Activated CD4-positive, alpha-beta T cell treated with anti-CD3 and anti-CD28 coated beads, Interleukin-2, Interleukin-6, amounts not matched to agents 100 ng/mL and 50 ng/mL, durations not matched to agents 16 hours and 8 hours (primary cell): ENCODE measurements around the gene KRT79.

Source experiments
- DNase-seq: peaks from one replicate; pipeline ENCODE4 v3.0.0-alpha.2; 2020

Gene KRT79

DNA sequence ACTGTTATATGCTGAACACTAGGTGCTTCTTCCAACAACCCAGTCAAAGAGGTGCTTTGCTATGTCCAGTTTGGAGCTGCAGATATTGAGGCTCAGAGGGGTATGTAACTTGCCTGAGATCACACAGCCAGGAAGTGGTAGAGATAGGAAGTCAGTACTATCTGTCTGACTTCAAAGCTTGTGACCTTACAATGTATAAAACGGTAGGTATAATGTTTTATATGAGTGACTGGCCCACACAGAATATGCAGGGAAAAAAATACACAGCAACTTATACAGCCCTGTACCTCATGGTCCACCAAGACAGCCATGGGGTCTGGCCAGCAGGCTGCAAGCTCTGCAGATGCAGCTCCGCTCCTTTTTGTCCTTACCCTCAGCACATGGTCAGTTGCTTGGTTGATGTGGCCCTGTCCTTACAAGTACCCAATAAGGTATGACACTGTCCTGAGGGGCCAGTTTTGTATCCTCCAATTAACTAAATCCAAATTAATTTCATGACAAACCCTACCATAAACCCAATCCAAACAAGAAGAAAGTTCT is 16.3 kb downstream of the KRT79 start:
- DNase-seq: no peak

GRCh38 chr12:52817003-52817698 is 17.0 kb downstream of the KRT79 start:
- DNase-seq: no peak

DNA sequence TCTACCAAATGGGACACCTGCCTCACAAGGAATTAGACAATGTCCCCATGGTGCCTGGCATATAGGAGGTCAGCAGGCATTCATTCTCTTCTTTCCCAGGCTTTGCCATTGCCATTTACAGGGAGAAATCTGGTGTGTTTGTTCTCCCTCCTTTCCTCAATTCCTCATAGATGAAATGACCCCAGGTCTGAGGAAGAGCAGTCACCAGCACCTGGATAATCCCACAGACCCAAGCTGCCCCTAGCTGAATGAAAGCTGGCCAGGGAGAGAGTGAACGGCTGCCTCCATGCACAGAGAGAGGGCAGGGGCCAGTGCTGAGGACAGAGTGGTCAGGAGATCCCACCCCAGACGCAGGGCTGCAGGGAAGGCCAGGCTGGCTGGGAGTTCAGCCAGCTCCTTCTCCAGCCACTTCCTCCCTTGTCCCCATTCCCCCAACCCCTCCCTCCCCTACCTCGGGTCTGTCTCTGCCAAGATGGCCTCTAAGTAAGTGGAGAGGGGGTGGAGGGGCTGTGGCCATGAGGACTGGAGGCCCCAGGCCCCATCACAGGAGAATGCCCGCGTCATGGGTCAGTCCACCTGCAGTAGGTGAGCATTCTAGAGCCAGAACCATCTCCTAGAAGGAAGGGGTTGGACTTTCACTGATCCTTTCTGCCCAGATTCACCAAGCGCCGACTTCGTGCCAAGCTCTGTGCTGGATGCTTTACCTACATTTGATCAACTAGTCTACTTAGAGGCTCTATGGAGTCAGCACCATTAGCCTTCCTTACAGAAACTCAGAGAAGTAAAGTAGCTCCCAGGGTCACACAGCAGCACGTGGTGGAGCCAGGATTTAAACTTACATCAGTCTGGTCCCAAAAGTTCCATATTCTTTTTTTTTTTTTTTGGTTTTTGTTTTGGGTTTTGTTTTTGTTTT is 18.2 kb downstream of the KRT79 start:
- DNase-seq: no peak

- no peak for DNase-seq
Measured at GRCh38 chr12:52815161-52815560, 18.9 kb downstream of the KRT79 start.

GRCh38 chr12:52814710-52815155 is 19.4 kb downstream of the KRT79 start:
- DNase-seq: no peak

DNA sequence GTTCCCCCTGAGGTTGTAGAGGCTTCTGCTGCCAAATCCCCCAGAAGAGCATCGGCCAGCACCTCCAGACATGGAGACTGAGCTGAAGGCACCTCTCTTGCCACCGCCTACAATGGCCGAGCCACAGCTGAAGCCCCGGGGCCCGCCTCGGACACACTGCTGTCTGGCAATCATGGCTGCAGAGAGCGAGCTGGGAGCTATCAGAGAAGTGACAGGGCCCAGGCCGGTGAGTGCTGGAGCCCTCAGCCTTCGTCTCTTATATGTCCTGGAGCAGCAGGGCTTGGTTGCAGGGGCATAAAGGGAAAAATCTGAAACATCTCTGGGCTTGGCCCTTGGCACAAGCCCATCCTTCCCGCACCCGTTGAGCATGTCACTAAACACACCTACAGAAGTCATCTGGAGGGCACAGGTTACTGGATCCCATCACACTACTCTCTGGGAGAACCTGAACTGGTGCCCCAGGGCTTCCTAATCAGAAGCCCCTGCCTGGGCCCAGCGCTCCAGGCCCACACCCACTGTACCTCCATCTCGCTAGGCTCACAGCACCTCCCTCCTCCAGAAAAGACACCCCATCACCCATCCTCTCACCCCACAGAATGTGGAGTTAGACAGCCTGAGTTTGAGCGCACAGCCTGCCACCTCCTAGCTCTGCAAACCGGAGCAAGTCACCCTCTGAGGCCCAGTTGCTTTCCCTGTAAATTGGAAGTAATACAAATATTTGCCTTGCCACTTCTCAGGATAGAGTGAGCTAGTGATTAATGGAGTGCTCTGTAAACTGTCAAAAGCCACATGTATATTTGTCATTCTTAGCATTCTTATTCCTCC is 20.0 kb downstream of the KRT79 start, which contains the start of gene KRT4:
KRT4 (minus strand) TSS at position 232 of the 825 bp plus-strand sequence; CDS start at position 174, 58 bp downstream.
- DNase-seq: no peak

GRCh38 chr12:52813203-52813819 is 20.8 kb downstream of the KRT79 start:
- no peak for DNase-seq

DNA sequence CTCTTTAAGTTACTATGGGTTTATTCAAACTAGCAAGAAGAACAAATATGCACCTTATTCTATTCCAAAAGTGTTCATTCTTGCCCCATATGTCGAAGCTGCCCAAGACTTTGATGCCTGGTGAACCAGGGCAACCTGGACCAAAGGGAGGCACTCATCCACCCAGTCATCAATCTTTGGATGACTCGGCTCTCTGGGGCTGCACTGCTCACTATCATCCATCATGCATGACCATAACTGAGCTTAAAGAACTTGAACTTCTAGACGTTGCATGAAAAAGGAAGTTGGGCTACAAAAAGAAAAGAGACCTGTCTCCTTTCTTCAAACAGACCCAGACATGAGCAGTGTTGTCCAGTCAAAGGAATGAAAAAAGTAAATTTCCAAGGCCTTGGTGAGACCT is 21.4 kb downstream of the KRT79 start:
- DNase-seq: no peak

GRCh38 chr12:52812073-52812400 is 22.1 kb downstream of the KRT79 start:
- DNase-seq: no peak

DNA sequence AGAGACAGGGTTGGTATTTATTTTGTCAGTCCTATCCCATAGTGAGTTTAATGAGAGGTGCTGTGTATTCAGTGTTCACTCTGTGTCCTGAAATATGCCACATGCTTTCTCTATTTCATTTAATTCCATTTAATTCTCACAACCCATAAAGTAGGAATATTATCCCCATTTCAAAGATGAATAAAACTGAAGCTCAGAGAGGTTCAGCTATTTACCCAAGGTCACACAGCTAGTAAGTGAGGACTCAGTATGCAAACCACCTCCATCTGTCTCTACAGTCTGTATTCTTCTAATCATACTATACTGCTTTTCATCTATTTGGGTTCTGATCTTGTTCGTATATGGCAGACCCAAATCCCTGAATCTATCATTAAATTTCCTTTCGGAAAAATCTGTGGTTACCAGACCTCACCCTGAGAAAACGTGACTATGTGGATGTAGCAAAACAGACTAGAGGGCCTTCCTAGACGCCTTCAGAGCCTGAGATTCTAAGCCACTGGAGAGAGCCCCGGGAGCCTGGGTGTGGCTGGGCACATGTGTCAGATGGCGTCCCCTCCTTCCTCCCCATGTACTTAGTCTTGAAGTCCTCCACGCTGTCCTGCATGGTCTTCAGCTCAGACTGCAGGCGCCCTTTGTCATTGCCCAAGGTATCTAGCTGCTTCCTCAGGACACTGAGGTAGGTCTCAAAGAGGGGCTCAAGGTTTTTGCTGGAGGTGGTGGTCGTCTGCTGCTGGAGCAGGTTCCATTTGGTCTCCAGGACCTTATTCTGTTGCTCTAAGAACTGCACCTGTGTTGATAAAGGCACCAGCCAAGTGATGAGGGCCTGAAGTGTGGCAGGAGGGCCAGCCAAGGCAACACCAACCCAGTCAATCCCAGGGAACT is 22.7 kb downstream of the KRT79 start:
- DNase-seq: no peak

GRCh38 chr12:52810554-52810953 is 23.6 kb downstream of the KRT79 start:
- DNase-seq: no peak

GRCh38 chr12:52809166-52809565 is 24.9 kb downstream of the KRT79 start:
- DNase-seq: no peak

DNA sequence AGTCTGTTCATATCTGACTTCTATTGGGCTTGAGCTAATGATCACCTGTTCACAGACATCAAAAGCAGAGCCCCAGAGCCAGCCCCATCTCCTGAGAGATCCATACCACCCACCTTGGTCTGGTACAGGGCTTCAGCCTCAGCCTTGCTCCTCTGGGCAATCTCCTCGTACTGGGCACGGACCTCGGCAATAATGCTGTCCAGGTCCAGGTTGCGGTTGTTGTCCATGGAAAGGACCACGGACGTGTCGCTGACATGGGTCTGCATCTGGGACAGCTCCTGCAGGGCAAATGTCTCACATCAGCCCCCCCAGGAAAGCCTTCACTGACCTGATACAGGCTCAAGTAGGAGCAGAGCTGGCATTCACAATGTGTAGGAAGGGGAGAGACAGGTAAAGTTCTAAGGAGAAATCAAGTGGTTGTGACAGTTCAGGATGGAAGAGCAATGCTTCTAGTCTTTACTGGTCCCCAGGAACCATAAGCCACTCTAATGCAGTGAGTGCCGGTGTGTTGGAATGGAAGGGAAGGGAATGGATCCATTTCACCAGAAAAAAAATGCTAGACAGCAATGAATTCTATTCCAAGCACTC is 25.4 kb downstream of the KRT79 start:
- no peak for DNase-seq

- DNase-seq: no peak
Measured at GRCh38 chr12:52807544-52808470, 26.3 kb downstream of the KRT79 start.

GRCh38 chr12:52806821-52807543 is 27.1 kb downstream of the KRT79 start:
- DNase-seq: no peak

DNA sequence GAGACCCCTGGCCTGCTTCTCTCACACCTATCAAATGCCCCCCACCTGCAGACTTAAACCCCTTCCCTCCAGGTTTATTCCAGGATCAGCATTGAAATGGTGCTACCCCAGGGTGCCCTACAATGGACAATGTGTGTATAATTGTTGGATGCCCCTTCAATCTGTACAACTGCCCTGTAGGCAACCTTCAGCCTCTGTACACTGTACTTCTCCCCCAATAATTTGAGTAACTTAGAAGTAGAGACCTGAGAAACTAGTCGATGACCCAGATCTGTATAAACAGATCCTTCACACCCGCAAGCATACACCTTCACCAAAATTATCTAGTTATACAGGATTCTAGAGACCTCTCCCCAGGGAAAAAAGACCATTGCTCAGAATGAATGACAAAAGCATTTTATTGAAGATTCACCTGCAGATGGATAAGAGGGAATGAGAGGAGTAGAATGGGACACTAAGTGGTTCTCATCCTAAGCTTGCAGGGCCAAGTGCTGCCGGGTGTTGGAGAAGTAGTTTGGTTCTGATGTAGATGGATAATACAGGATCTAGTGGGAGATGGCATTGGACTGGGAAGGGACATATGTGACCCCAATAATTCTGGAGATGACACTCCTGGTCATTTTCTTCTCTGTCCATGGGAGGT is 27.8 kb downstream of the KRT79 start:
- no peak for DNase-seq

- DNase-seq: no peak
Measured at GRCh38 chr12:52805739-52806138, 28.4 kb downstream of the KRT79 start.

- DNase-seq: no peak
Measured at GRCh38 chr12:52805000-52805399, 29.1 kb downstream of the KRT79 start.

DNA sequence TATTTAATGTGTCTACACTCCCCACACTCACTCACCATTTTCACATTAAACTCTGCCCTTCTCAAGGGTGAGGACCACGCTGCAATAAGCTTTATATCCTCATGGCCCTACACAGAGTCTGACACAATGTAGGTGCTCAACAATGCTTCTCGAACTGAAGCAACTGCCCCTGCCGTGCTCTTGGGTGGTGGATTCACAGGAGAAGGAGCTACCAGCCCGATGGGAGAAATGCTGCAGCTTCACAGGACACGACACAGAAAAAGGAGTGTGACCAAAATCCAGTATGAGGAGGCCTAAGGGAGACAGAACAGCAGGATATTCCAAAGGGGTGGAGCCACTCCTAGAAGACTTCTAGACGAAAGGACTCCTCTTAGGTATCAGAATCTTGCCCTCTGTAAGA is 31.7 kb downstream of the KRT79 start:
- no peak for DNase-seq
